GM18502 (cell line): ENCODE measurements around the gene HDAC9.
"Not testable (repeated sequence)": the region's sequence is repeated elsewhere in the genome, so short reads cannot be mapped to it uniquely, and the experiment has no call there.

Experiments used
- ATAC-seq: cut with Tn5 transposase; IDR thresholded peaks from one replicate; pipeline ENCODE4 v1.9.1; 2021; ENCODE audit warnings: mild to moderate bottlenecking; ENCODE audit not compliant: unreplicated experiment, poor library complexity

Gene HDAC9

DNA sequence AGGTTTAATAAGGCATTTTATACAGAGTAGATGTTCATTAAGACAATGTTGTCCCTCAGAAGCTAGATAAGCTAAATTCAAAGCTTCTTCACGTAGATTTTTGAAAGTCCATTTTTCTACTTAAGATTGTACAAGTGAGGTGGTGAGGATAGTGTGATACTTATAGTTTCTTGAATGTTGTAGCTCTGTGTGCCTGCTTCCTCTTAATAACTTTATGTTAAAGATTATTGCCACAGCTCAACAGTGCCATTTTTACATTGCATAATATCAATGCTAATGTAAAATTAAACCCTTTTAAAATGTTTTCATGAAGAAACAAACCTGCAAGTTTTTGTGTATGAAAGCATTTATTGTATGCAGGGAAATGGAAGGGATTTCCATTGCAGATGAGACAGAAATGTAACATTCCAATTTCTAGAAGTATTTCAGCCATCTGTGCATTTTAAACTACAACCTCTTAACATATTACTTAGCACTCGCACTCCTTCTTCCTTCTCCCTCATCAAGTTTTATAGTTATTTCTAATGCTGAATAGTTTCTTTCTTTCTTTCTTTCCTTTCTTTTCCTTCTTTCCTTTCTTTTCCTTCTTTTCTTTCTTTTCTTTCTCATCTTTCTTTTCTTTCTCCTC lies 409.9 kb downstream of the HDAC9 start:
- ATAC-seq, result no peak

DNA sequence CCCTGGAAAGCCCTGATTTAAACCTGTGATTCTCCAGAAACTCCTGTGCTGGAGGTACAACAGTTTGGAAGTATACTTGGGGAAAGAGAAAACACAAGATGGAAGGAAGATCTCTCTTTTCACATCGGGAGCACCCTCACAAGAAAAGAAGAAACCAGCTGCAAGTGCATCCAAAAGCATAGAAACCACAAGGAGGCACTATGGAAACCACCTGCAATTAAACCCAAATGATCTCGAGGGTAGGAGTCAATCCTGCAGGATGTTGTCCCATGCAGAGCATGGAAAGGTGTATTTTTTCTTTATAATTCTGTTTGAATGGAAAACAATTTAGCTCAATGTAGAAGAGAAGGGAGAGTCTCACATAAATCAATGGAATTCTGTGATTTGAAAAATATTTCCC lies 411.4 kb downstream of the HDAC9 start:
- no peak for ATAC-seq

DNA sequence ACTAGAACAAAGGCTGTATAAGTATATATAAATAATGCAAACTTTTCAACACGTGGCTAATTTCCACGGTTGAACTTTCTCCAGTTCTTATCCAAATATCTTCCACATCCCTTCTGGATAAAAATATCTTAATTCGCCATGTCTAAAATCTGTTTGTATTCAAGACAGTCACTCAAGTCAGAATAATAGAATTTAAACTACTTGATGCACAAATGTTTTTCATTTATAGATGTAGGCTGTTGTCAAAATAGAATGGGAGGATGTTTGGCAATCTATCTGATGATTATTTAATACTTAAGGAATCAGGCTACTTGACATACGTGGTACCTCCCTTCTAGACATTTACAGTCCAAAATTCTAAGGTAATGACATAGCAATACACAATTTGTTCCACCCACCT lies 417.6 kb downstream of the HDAC9 start:
- no peak for ATAC-seq

DNA sequence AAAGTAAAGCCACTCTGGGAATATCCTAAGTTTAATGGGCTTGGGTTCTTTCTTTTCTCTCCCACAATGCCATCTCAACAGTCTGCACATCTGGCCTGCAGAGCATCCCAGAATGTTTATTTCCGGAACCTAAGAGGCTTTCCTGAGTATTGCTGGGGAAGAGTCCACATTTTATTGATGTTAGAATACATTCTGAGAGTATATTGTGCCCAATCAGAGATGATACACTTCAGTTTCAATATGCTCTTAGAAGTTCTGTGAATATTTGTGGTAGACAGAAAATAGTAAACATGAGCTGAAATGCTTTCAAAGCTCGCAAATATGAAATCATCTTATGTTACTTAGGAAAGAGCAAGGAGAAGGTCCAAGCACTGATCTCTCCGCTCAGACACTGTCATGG lies 421.3 kb downstream of the HDAC9 start:
- ATAC-seq, result no peak

DNA sequence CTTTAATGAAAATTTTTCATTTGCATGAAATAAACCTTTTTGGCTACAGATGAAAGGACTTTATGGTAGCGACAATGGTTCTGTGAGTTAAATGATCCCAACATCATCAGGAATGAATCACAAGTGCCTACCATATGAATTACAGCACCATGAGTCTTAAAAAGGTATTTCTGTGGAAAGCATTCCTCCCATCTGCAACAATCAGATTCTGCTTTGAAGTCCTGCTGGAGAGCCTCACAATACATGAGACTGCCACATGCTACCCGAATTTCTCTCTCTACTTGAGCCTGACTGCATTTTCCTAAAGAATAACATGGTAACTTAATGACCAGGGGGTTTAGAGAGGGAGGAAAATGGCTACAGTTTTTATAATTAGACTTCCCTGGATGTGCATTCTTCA lies 431.6 kb downstream of the HDAC9 start:
- ATAC-seq, result no peak

DNA sequence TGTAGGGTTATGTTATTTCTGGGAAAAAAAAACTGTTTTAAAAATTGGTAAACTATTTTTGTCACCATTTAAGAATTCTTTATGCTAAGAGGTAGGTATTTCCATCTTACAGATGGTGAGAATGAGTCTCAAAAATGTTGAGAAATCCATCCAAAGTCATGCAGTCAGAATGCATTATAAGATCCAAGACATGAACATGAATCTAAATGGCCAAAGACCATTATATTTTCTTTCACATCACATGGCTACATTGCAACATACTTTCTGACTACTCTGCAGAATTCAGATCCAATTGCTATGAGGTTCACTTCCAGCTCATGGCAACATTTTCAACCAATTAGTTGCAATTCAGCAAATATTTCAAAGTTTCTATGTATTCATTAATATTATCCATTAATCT lies 440.7 kb downstream of the HDAC9 start:
- ATAC-seq, result no peak

DNA sequence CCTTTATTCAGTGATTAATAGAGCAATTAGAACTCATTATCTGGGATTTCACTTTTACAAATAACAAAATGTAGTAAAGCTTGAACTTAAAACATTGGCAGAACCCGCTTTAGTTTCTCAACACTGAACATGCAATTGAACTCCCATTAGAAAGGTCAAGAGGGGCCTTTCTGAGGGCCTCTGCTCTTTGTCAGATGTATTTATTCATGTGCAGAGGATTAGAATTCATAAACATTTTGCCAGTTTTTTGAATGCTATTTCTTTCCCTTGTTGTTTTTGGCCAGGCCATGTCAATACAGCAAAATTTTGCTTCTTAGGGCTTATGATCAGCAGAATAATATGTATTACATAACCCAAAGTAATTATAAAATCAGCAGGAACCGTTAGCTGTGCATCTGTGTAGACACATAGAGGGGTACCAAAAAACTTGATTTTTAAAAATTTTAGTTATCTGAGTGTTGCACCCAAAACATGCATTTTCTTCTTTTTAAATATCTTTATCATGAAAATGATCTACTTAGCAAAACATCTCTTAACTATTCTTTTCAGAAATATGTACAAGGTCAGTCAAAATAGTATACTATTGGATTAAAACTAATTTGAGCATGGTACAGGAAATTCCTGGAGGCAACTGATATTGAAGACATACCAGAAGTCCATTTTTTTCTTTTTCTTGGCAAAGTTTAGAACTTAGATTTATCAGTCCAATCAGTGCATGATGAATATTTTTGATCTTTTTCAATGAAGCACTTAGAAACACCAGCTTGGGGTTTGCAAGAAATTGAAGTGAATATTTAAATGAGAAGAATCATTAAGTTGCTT lies 444.4 kb downstream of the HDAC9 start:
- no peak for ATAC-seq

DNA sequence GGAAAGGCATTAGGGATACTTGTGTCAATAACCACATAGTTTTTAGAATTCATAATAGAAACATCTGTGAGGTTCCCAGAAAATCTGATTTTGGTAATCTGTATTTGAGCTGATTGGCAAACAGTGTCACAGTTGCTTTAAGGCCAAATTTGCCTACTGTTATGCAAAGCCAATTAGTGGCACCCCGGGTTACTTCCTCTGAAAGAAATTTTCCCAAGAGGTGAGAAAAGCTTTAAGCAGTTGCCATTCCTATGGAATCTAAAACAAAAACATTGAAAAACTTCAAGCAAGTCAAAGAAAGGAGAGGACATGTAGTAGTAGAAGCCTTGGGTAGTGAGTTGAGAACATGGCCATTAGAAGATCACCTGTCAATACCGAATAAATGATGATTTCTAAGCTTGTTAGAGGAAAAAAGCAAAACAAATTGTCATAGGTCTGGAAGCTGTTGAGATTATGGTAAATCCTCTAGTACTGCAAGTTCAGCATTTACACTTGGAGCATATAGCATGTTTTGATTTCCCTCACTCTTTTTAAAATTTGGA lies 445.1 kb downstream of the HDAC9 start:
- no peak for ATAC-seq

DNA sequence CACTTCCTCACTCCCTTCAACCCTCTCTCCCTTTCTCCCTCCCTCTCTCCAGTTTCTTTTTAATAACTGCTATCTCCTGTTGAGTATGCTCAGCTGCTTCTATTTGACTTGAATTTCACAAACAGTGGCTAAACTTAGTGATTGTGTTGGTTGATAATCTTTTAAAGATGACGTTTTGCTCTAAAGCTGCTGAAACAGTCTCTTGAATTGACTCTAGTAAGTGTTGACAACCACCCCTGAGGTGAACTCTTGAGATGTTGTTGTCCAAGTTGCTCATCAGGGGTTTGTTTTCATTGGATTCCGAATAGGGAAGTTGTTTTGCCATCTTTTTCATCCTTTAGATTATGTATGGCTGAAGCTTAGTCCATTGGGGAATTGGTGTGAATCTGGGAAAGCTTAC lies 445.7 kb downstream of the HDAC9 start:
- ATAC-seq, result no peak

DNA sequence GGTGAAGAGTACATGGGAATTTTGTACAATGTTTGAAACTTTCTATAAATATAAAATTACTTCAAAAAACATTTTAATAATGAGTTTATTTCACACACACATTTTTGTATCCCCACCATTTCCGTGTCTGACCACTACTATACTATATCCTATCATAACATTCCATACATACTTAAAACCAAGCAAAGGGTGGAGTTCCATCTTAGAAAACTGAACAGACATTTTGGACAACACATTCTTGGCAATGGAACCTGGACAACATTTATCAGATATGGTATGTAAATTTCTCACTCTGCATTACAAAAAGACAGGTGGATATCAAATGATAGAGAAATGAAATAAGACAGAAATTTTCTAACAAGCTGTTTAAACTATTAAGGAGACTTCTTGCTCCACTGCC lies 453.0 kb downstream of the HDAC9 start:
- no peak for ATAC-seq

DNA sequence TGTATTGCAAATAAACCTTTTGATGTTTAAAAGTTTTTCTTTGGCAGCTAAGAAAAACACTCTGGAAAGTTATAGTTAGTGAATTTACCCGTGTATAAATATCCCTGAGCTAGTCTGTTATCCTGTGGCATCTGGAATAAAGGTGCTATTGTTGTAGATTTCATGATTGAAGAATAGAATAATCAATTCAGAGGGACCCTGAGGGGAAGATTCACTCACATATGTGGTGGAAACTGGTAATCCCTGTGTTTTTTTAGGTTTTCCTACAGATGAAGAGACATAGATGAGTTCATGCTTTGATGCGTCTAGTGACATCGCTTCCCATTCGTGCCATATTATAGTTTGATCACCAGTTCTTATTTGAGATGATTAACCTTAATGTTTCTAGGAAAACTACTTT lies 457.3 kb downstream of the HDAC9 start:
- no peak for ATAC-seq

DNA sequence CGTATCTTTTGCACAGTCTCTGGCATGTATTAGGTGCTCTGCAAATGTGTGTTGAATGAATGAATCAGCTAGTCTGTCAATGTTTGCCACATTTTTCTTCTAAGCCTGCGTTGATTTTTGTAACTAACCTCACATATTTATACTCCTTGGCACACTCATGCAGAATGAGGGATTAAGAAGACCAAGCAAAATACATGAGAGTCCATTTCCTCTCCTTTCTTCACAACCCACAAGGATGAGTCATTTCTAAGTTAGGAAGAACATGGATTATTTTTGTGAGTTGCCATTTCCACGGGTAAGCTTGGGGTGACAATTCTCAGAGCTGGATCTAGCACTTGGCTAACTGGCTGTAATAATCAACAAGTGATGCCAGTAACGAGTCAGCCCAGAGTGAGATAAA lies 463.1 kb downstream of the HDAC9 start:
- ATAC-seq, result no peak

DNA sequence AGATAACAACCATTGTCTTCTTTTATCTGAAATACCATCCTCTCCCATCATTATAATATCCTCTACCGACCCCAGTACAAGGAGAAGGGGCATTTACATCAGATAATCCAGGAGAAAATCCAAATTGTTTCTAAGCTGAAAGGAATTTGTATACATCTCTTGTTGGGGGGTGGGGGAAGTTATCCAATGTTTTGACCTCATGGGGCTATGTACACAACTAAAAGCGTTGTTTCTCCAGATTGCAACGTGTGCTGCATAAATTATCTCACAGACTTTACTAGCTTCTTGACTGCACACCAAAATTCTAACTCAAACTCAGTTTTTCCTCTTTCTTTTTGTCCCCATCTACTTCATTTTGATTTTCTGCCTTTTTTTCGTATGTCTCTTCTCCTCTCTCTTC lies 465.2 kb downstream of the HDAC9 start:
- ATAC-seq, result no peak

DNA sequence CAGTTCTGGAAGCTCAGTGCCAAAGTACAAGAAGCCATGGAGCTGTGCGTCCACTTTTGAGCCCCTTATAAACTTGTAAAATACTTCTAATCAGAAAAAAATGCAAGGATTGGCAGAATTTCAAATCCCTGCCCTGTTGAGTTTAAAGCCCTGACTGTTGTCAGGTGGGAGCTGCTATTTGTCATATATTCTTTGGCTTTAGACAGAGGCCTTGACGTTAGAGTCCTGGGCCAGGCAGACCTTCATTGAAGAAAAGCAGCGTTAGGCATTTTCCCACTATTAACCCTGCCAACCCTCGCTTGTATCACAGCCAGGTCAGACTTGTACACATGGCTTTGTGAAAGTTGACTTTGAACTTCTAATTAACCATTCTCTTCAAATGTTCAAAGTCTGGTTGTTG lies 466.5 kb downstream of the HDAC9 start:
- no peak for ATAC-seq

DNA sequence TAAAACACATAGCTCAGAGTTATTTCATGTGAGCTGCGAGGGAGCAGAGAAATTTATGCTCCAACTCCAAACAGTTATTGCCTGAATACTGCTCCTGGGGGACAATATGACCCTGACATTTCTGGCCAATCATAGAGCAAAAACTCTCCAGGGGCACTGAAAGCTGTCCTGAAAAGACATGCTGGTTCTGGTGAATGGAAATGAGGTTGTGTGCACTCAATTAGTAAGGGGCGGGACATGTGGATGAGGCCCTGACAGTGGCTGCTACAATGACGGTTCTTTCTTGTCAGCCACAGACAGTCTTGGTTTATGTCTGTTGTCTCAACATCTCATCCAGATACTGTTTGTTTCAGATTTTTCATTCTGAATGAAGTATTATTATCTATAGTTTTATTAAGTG lies 470.1 kb downstream of the HDAC9 start:
- no peak for ATAC-seq

DNA sequence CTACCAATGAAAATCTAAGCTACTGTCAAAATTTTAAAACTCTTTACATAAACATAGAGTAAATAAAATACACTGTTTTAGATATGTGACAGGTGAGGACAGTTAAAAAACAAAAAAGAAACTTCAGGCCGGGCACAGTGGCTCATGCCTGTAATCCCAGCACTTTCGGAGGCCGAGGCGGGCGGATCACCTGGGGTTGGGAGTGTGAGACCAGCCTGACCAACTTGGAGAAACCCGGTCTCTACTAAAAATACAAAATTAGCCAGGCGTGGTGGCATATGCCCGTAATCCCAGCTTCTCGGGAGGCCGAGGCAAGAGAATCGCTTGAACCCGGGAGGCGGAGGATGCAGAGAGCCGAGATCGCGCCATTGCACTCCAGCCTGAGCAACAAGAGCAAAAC lies 472.2 kb downstream of the HDAC9 start:
- not testable (repeated sequence) for ATAC-seq

DNA sequence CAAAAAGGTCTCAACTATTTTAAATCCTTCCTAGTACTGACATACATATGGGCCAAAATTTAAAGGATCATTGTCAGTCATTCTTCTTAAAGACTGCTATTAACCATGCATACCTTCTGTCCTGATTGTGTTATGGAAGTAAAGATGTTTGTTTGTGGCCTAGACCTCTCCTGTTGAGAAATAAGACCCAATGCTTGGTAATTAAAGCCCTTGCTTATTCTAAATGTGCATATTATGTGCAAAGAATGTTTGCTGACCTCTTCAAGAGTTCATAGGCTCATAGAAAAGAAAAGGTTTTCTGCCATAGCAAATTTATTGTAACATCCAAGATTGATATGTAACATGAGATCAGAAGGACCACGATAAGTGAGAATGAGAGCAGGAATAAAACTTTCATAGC lies 476.3 kb downstream of the HDAC9 start:
- ATAC-seq, result no peak

DNA sequence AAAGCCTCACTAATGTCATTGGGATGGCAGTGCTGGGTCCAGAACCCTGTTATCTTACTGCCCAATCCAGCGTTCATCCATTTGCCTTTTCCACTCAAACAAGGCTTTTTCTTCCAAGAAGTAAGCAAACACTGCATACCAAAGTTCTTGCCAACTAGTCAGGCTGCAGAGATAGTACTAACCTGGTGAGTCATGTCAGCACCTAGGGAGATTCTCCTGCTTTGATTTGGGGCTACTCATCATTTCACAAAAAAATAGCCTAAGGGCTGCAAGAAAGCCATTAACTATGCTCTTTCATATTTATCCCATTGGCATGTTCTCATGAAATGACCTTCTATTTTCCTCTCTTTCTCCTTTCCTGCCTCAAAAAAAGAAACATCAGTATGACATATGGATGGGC lies 479.3 kb downstream of the HDAC9 start:
- no peak for ATAC-seq

DNA sequence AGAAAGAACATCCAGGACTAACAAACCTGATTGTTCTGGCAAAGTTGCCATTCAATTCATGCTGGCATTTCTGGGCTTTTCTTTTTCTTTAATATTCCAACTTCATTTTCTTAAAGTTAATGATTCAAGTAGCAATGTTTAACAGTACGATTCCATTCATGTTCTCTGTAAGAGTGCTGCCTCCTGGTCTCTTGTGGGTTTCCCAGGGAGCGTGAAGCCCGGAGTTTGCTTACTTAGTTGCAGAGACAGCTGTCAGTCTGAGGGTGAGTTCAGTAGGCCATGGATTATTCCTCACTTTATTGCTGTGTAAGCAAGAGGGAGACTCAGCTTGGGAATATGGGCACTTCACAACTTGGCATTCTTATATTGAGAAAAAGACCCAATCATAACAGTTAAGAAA lies 479.7 kb downstream of the HDAC9 start:
- ATAC-seq, result no peak

DNA sequence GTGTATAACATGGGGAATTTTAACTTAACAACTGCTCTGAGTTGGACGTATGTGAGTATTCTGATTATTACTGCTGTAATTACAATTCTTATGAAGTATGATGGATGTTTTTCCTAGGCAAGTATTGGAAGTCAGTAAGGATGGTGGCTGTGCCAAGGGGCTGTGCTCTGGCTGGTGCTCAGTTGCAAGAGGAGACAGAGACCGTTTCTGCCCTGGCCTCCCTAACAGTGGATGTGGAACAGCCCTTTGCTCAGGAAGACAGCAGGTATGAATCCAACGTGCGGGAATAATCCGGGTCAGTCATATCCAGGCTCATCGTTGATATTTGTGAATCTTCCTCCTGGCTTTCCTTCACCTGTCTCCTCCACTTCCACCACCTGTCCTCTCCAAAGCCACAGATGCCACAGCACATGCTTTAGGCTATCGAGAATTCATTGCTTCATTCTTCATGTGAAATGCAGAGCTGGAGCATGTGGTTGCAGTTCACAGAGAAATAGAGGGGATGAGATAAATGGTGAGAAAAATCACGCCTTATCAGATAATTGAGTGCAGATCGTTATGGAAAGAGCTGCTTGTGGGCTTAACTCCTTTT lies 480.2 kb downstream of the HDAC9 start:
- no peak for ATAC-seq

DNA sequence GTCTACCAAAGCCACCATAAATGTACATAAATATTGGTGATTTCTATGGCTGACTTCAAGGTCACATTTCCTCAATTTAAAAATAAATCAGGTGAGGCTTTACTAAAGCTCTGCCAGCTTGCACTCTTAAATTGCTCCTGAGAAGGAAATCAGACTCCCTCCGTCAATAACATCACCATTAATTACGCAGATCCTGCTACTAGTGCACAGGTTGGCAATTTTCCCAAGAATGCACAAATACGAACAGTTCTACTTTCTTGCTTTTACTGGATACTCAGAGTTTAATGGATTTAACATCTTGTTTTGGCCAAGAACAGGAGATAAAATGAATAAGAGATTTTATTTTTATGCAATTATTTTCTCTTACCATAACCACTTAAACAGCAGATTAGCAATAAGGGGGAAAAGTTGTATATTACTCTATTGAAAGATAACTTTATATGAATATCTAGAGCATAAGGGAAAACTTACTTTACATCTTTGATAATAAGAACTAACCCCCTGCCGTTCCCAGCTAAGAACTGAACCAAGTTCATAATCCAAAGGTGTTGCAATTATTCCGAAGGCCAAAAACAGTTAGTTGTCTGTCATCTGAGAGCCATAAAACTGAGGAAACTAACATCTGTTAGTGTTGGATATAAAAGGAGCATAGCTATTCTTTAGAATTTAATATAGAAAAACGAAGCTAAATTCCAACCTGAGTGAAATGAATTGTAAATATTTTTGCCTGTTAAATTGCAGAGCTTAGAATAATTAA lies 481.3 kb downstream of the HDAC9 start:
- no peak for ATAC-seq
